ENCODE data around the gene TEKT1.

DNA sequence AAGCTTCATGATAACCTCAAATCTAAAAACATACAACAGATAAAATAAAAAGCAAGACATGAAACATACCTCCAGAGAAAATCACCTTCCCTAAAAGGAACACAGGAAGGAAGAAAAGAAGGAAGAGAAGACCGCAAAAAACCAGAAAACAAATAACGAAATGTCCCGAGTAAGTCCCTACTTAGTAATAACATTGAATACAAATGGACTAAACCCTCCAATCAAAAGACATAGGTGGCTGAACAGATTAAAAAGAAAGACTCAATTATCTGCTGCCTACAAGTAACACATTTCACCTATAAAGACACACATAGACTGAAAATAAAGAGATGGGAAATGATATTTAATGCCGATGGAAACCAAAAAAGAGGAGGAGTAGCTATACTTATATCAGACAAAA is 49.3 kb downstream of the TEKT1 start:
- TF ChIP-seq, protein P1, sequence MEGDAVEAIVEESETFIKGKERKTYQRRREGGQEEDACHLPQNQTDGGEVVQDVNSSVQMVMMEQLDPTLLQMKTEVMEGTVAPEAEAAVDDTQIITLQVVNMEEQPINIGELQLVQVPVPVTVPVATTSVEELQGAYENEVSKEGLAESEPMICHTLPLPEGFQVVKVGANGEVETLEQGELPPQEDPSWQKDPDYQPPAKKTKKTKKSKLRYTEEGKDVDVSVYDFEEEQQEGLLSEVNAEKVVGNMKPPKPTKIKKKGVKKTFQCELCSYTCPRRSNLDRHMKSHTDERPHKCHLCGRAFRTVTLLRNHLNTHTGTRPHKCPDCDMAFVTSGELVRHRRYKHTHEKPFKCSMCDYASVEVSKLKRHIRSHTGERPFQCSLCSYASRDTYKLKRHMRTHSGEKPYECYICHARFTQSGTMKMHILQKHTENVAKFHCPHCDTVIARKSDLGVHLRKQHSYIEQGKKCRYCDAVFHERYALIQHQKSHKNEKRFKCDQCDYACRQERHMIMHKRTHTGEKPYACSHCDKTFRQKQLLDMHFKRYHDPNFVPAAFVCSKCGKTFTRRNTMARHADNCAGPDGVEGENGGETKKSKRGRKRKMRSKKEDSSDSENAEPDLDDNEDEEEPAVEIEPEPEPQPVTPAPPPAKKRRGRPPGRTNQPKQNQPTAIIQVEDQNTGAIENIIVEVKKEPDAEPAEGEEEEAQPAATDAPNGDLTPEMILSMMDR (IDR thresholded peaks at IDR 0.05): no peak
- TF ChIP-seq EP300 (IDR thresholded peaks at IDR 0.05): no peak
- no peak for TF ChIP-seq POLR2A (IDR thresholded peaks at IDR 0.05)
- no peak for TF ChIP-seq POLR2AphosphoS5 (IDR thresholded peaks at IDR 0.05)
